Measurements from ENCODE around the gene FBXO8.

GRCh38 chr4:174324236-174324635 lies 40.8 kb upstream of the FBXO8 start:
- no peak for TF ChIP-seq CTCF (IDR thresholded peaks at IDR 0.05)
- TF ChIP-seq RAD21 (IDR thresholded peaks at IDR 0.05; ENCODE audit: low read length): no peak
- no peak for TF ChIP-seq FOXJ3 (CRISPR knock-in tag; IDR thresholded peaks at IDR 0.05)
- no peak for TF ChIP-seq EP300 (IDR thresholded peaks at IDR 0.05; ENCODE audit: borderline replicate concordance in 1 of 2, low read depth in 1 of 2, low read length in 1 of 2)
- no peak for TF ChIP-seq MAX (IDR thresholded peaks at IDR 0.05; ENCODE audit: low read depth)
- no peak for TF ChIP-seq TAF1 (IDR thresholded peaks at IDR 0.05; ENCODE audit: borderline replicate concordance, low read depth, low read length)
